HEK293 (cell line): ENCODE data around the gene RTTN.

ENCODE experiments used
- CTCF ChIA-PET: fragments of 350-600 bp; formaldehyde crosslinking; extraction: SDS; loops from one replicate; lab custom pipeline; 2021; ENCODE audit warnings: antibody characterized with exemption; lab: Yijun Ruan, JAX
- POLR2A ChIA-PET: fragments of 300-600 bp; formaldehyde crosslinking; extraction: SDS; loops from one replicate; lab custom pipeline; 2020; ENCODE audit warnings: antibody characterized with exemption, inconsistent platforms; lab: Yijun Ruan, JAX
- H3K27ac ChIP-seq: fragments of 200-500 bp; sonication (Bioruptor generic); 2 replicates; pipeline ENCODE4 v1.5.1; 2014; ENCODE audit warnings: low read depth, low read length, control low read depth, inconsistent platforms; ENCODE audit errors: extremely low read depth
- H3K36me3 ChIP-seq, 2 experiments: fragments of 200-500 bp in 1 of 2; sonication (Bioruptor generic) in 1 of 2; 1 replicate in 1 of 2; 2 replicates in 1 of 2; pipeline ENCODE4 v1.5.1; 2014 to 2017; ENCODE audit warnings: inconsistent platforms in 2 of 2, low read length in 2 of 2; ENCODE audit not compliant: control insufficient read depth in 2 of 2, insufficient read depth in 1 of 2
- H3K4me1 ChIP-seq: fragments of 200-500 bp; sonication (Bioruptor generic); 2 replicates; pipeline ENCODE4 v1.5.1; 2014; ENCODE audit warnings: mild to moderate bottlenecking, low read length, inconsistent platforms; ENCODE audit not compliant: control insufficient read depth, insufficient read depth
- H3K4me3 ChIP-seq: 2 replicates; pipeline ENCODE4 v1.5.1; 2011; ENCODE audit warnings: low read depth, mild to moderate bottlenecking, control low read depth, low read length, moderate library complexity
- H3K9me3 ChIP-seq: fragments of 200-500 bp; sonication (Bioruptor generic); 2 replicates; pipeline ENCODE4 v1.5.1; 2014; ENCODE audit warnings: low read depth, low read length, inconsistent platforms; ENCODE audit not compliant: control insufficient read depth, insufficient read depth
- BCL11B ChIP-seq: fragments of 450-650 bp; formaldehyde crosslinking; IDR thresholded peaks from 2 replicates; pipeline ENCODE4 v1.5.1; 2016; ENCODE audit warnings: low read depth, missing biosample characterization, missing genetic modification characterization
- IKZF3 ChIP-seq: fragments of 450-650 bp; IDR thresholded peaks from 2 replicates; pipeline ENCODE4 v1.5.0; 2018; ENCODE audit warnings: missing biosample characterization, mild to moderate bottlenecking, missing genetic modification characterization, moderate library complexity
- KLF10 ChIP-seq: fragments of 450-650 bp; IDR thresholded peaks from 2 replicates; pipeline ENCODE4 v1.5.1; 2018; ENCODE audit warnings: missing biosample characterization, mild to moderate bottlenecking, missing genetic modification characterization
- KLF17 ChIP-seq: fragments of 450-650 bp; formaldehyde crosslinking; IDR thresholded peaks from 2 replicates; pipeline ENCODE4 v1.5.1; 2016; ENCODE audit warnings: missing biosample characterization, missing genetic modification characterization
- ZBTB20 ChIP-seq: fragments of 450-650 bp; formaldehyde crosslinking; IDR thresholded peaks from 2 replicates; pipeline ENCODE4 v1.5.1; 2016; ENCODE audit warnings: missing biosample characterization, missing genetic modification characterization
- ZFHX2 ChIP-seq: fragments of 450-650 bp; formaldehyde crosslinking; conservative IDR thresholded peaks from 2 replicates; pipeline ENCODE4 v1.5.1; 2016; ENCODE audit warnings: missing biosample characterization, missing genetic modification characterization
- ZFP69B ChIP-seq: fragments of 450-650 bp; formaldehyde crosslinking; IDR thresholded peaks from 2 replicates; pipeline ENCODE4 v1.5.1; 2016; ENCODE audit warnings: missing biosample characterization, missing genetic modification characterization
- ZNF350 ChIP-seq: fragments of 450-650 bp; formaldehyde crosslinking; IDR thresholded peaks from 2 replicates; pipeline ENCODE4 v1.5.0; 2017; ENCODE audit warnings: missing biosample characterization, mild to moderate bottlenecking, missing genetic modification characterization
- ZNF580 ChIP-seq: fragments of 450-650 bp; formaldehyde crosslinking; IDR thresholded peaks from 2 replicates; pipeline ENCODE4 v1.5.1; 2016; ENCODE audit warnings: missing biosample characterization, missing genetic modification characterization
- ZNF623 ChIP-seq: fragments of 450-650 bp; formaldehyde crosslinking; IDR thresholded peaks from 2 replicates; pipeline ENCODE4 v1.5.1; 2016; ENCODE audit warnings: missing biosample characterization, missing genetic modification characterization
- ZNF626 ChIP-seq: fragments of 450-650 bp; sonication (Bioruptor Pico); formaldehyde crosslinking; IDR thresholded peaks from 2 replicates; pipeline ENCODE4 v1.5.1; 2018; ENCODE audit warnings: missing biosample characterization, missing genetic modification characterization, inconsistent platforms
- ZNF664 ChIP-seq: fragments of 450-650 bp; formaldehyde crosslinking; IDR thresholded peaks from 2 replicates; pipeline ENCODE4 v1.5.1; 2016; ENCODE audit warnings: missing biosample characterization, missing genetic modification characterization
- ZNF707 ChIP-seq: fragments of 450-650 bp; formaldehyde crosslinking; IDR thresholded peaks from 2 replicates; pipeline ENCODE4 v1.5.1; 2016; ENCODE audit warnings: missing biosample characterization, missing genetic modification characterization
- ZNF76 ChIP-seq: fragments of 450-650 bp; formaldehyde crosslinking; IDR thresholded peaks from 2 replicates; pipeline ENCODE4; 2016; ENCODE audit warnings: low read depth, missing biosample characterization, missing genetic modification characterization, borderline replicate concordance
- ZSCAN5A ChIP-seq: fragments of 450-650 bp; formaldehyde crosslinking; IDR thresholded peaks from 2 replicates; pipeline ENCODE4 v1.5.1; 2016; ENCODE audit warnings: missing biosample characterization, missing genetic modification characterization
- TF ChIP-seq, protein P1 (sequence below): fragments of 450-650 bp; IDR thresholded peaks from 2 replicates; pipeline ENCODE4 v1.5.1; 2018; ENCODE audit warnings: missing biosample characterization, missing genetic modification characterization
- TF ChIP-seq, protein P2 (sequence below): fragments of 450-650 bp; formaldehyde crosslinking; IDR thresholded peaks from 2 replicates; pipeline ENCODE4 v1.5.1; 2017; ENCODE audit warnings: missing biosample characterization, missing genetic modification characterization
- TF ChIP-seq, protein P3 (sequence below): fragments of 450-650 bp; formaldehyde crosslinking; IDR thresholded peaks from 2 replicates; pipeline ENCODE4 v1.5.1; 2016; ENCODE audit warnings: missing biosample characterization, missing genetic modification characterization

RTTN gene

DNA sequence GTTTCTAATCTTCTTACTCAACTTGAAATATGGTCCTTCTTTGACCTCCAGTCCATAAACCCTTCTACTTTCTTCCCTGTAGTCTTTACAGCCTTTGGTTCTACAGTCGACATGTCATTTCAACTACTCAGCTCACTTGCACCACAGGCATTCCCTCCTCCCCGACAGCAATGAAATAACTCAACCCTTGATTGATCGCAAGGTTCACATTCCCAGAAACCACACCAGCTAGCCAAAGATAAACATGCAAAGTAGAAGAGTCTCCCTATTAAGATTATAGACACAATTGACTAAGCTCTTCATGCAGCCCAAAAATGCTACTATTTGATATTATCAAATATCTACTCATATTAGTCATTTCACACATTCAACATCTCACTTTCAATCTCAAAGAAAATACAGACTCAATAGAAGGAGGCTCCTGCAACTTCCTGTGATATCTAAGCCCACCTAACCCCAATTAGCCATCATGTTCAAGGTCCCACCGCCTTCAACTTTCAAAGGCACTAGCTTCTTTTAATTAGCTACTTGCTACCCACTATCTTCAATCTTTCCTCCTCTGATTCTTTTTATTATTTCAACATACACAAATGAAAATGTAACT, 50.8 kb downstream of the RTTN start (continued):
- no peak for TF ChIP-seq ZNF76
- no peak for TF ChIP-seq BCL11B (tag by site-specific recombination)
- TF ChIP-seq KLF10 (tag by site-specific recombination): no peak

DNA sequence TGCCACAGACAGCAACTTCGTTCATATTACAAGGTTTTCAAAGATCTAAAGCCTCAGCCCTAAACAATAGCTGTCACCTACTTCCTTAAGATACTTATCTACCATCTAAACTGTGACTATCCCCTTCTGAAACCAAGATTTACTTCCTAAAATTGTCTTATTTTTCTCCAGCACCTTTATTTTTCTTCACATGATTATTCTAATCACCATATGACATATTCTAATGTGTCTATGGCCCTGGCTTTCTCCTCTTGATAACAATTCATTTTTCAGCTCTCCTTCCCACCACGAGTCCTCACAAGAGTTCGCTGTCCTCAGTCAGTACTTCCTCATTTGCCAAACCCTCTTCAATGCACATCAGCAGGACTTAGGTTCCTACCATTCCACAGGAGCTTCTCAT, 53.9 kb downstream of the RTTN start:
- ChIA-PET POLR2A (no interaction called here), CTCF (interaction anchor here (0.9 to 1.1 kb wide), 4 partner anchors 44 to 303 kb away, joined by 3 to 4 read pairs (median 3); no protein-coding TSS in a partner anchor)
- Histone ChIP-seq H3K36me3 (peaks cover 9 to 28% of the 10 kb centered on the region in 2 experiments; a peak in 2 of 3 replicates), H3K27ac (no peak overlapping the region), H3K4me3 (no peak overlapping the region), H3K4me1 (no peaks in the 10 kb centered on the region), H3K9me3 (no peaks in the 10 kb centered on the region)
- TF ChIP-seq ZNF623 (no peak), ZBTB20 (tag by site-specific recombination) (no peak), ZNF626 (tag by site-specific recombination) (no peak), ZFHX2 (no peak), ZFP69B (tag by site-specific recombination) (no peak), ZSCAN5A (tag by site-specific recombination) (no peak), ZNF664 (tag by site-specific recombination) (no peak), ZNF707 (no peak), KLF17 (tag by site-specific recombination) (no peak), IKZF3 (tag by site-specific recombination) (no peak), ZNF580 (tag by site-specific recombination) (no peak), ZNF350 (tag by site-specific recombination) (no peak)
- TF ChIP-seq, protein P1, sequence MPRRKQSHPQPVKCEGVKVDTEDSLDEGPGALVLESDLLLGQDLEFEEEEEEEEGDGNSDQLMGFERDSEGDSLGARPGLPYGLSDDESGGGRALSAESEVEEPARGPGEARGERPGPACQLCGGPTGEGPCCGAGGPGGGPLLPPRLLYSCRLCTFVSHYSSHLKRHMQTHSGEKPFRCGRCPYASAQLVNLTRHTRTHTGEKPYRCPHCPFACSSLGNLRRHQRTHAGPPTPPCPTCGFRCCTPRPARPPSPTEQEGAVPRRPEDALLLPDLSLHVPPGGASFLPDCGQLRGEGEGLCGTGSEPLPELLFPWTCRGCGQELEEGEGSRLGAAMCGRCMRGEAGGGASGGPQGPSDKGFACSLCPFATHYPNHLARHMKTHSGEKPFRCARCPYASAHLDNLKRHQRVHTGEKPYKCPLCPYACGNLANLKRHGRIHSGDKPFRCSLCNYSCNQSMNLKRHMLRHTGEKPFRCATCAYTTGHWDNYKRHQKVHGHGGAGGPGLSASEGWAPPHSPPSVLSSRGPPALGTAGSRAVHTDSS (tag by site-specific recombination): no peak
- TF ChIP-seq, protein P2, sequence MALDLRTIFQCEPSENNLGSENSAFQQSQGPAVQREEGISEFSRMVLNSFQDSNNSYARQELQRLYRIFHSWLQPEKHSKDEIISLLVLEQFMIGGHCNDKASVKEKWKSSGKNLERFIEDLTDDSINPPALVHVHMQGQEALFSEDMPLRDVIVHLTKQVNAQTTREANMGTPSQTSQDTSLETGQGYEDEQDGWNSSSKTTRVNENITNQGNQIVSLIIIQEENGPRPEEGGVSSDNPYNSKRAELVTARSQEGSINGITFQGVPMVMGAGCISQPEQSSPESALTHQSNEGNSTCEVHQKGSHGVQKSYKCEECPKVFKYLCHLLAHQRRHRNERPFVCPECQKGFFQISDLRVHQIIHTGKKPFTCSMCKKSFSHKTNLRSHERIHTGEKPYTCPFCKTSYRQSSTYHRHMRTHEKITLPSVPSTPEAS (tag by site-specific recombination): no peak
- TF ChIP-seq, protein P3, sequence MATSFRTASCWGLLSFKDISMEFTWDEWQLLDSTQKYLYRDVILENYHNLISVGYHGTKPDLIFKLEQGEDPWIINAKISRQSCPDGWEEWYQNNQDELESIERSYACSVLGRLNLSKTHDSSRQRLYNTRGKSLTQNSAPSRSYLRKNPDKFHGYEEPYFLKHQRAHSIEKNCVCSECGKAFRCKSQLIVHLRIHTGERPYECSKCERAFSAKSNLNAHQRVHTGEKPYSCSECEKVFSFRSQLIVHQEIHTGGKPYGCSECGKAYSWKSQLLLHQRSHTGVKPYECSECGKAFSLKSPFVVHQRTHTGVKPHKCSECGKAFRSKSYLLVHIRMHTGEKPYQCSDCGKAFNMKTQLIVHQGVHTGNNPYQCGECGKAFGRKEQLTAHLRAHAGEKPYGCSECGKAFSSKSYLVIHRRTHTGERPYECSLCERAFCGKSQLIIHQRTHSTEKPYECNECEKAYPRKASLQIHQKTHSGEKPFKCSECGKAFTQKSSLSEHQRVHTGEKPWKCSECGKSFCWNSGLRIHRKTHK (tag by site-specific recombination): no peak
